Retina (tissue), 1 donor: Measurements from ENCODE around the gene PADI4.
"Not testable (repeated sequence)": the region's sequence is repeated elsewhere in the genome, so short reads cannot be mapped to it uniquely, and the experiment has no call there.

Experiments
- DNase-seq: peaks from one replicate; pipeline ENCODE4 v3.0.0-alpha.2; 2016

PADI4 gene

DNA sequence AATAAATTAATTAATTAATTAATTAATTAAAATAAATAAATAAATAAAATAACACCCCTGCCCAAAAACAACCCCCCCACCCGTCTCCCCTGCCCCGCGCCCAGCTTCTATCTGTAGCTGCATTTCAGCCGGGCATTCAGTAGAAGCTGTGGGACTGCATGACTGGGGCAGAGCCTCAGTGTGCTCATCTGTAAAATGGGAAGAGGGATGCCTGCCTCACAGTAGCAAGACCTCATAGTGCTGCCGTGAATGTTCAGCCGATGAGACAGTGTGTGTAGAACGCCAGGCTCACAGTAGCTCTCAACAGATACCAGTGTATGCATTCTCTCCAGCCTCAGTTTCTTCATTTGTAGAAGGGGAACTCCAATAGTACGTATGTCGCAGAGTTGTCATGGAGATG is 8.7 kb downstream of the PADI4 start:
- DNase-seq = no peak

- no peak for DNase-seq
These were observed 10.3 kb downstream of the PADI4 start for GRCh38 chr1:17318262-17318661.

- DNase-seq = no peak
These were observed 11.8 kb downstream of the PADI4 start for GRCh38 chr1:17319561-17320350.

- DNase-seq = not testable (repeated sequence)
These were observed 13.9 kb downstream of the PADI4 start for GRCh38 chr1:17321857-17322390.

GRCh38 chr1:17328855-17329254 is 20.9 kb downstream of the PADI4 start:
- DNase-seq = no peak

GRCh38 chr1:17329610-17330009 is 21.6 kb downstream of the PADI4 start:
- DNase-seq = no peak

DNA sequence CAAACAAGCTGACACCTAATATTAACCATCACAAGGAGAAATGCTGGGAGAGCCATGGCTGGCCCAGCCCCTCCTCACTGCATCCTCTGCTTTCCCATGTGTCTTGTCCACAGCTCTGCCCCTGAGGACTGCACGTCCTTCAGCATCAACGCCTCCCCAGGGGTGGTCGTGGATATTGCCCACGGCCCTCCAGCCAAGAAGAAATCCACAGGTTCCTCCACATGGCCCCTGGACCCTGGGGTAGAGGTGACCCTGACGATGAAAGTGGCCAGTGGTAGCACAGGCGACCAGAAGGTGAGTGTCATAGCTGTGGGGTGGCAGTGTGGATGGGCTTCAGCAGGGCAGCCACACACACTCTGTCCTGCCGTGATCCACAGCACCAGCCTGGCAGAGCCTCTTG is 22.9 kb downstream of the PADI4 start:
- no peak for DNase-seq

- no peak for DNase-seq
These were observed 25.1 kb downstream of the PADI4 start for GRCh38 chr1:17333081-17333480.

DNA sequence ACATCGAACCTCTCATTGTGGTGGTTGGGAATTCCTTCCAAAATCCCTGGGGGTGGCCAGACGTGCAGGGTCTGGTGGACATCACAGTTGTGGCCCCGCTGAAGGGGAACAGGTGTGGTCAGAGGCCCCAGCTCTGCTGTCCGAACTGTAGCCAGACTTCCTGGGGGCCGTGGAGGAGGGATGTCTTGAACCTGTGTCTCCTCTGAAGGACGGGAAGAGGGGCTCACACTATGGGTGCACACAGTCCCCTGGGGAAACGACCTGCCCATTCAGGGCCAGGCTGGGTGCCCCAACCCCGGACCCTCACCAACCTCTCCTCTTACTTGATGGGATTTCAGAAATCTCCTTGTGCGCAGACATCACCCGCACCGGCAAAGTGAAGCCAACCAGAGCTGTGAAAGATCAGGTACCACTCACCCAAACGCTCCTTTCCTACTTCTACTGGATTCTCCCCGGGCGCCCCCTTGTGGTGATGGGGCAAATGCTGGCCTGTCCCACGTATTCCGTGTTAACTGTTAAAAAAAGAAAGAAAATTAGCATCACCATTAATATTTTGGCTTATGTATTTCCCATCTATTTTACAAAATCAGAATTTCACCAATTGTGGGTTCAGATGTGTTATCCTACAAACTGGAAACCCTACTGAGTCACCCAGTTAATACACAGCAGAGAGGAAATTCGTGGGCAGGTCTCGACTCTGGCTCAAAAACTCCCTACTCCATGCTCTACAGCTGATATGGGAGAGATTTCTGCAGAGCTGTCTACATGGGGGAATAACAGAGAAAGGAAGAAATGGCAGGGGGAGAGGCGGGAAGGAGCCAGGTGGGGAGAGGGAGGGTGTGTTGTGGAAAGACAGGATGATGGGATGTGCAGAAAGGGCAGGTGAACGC is 28.1 kb downstream of the PADI4 start:
- peak; percentile 52 for DNase-seq

DNA sequence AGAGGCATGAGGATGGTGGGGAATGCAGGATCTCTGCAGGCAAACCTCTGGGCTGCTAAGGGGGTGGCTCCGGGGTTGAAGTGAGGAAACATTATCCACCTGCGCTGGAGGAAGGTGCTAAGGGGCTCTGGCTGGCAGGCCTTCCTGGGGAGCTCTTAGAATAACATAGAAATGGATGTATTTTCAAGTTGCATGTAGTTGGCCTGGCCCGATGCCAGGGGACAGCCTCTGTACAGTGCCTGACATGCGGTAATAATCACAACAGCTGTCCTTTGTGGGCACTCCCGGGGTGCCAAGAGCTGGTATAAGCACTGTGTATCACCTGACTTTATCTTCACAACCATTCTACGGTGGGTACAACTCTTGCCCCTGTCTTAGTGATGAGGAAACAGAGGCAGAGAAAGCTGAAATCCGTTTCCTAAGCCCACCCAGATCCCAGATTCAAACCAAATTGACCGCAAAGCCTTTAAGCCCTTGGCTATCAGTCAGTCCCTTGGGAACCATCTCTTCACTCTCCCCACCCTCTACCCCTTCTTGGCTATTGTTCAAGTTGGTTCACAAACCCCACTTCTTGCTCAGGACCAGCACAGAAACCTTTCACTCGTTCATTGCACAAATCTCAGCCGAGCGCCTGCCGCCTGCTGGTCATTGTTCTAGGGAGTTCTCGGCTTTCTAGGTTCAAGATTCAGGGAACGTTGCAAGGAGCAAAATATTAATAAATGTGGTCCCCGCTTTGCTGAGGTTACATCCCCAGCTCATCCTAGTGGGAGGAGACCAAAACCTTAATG is 30.9 kb downstream of the PADI4 start:
- DNase-seq = no peak

- DNase-seq = no peak
These were observed 31.5 kb downstream of the PADI4 start for GRCh38 chr1:17339521-17339920.

GRCh38 chr1:17340358-17340757 is 32.4 kb downstream of the PADI4 start:
- no peak for DNase-seq

DNA sequence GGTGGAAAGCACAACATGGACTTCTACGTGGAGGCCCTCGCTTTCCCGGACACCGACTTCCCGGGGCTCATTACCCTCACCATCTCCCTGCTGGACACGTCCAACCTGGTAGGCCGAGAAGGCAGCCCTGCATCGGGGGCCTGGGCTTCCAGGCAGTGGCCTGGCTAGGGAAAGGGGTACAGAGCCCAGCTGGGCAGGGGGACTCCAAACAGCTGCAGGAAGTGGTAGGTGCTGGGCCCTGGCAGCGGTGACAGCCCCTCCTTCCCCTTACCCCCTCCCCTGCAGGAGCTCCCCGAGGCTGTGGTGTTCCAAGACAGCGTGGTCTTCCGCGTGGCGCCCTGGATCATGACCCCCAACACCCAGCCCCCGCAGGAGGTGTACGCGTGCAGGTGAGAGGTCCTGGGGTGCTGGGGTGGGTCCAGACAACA is 34.0 kb downstream of the PADI4 start:
- no peak for DNase-seq

GRCh38 chr1:17345506-17345905 is 37.5 kb downstream of the PADI4 start:
- DNase-seq = not testable (repeated sequence)

- no peak for DNase-seq
These were observed 38.2 kb downstream of the PADI4 start for GRCh38 chr1:17346046-17346789.

DNA sequence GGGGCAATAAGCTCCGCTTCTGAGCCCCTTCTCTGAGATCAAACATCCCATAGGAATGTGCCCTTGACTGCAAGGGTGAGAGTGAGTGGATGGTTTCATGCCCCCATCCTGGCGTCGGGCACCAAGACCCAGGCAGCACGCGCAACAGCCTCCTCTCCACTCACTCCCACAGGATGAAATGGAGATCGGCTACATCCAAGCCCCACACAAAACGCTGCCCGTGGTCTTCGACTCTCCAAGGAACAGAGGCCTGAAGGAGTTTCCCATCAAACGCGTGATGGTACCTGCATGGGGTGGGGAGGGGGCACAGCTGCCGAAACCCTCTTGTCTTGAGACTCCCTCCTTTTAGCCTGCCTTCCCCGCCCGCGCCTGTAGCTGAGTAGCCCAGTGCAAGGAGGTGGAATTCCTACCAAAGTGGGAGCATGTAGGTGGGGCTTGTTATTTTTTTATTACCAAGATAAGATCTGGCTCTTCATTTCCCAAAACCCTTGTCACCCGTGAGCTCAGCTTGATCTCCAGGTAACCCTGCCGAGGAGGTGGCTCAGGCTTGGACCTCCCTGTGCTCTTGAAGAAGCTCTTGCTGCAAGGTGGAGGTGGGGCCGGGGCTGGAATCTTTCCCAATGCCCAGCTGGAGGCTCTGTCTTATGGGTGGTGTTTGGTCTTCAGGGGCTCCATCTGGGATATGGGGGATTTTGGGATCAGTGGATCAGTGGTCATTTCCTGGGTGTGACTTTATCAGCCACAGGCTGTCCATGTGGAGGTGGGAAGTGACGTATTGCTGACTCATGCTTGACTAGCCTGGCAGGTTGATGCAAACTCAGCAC is 40.0 kb downstream of the PADI4 start:
- no peak for DNase-seq

DNA sequence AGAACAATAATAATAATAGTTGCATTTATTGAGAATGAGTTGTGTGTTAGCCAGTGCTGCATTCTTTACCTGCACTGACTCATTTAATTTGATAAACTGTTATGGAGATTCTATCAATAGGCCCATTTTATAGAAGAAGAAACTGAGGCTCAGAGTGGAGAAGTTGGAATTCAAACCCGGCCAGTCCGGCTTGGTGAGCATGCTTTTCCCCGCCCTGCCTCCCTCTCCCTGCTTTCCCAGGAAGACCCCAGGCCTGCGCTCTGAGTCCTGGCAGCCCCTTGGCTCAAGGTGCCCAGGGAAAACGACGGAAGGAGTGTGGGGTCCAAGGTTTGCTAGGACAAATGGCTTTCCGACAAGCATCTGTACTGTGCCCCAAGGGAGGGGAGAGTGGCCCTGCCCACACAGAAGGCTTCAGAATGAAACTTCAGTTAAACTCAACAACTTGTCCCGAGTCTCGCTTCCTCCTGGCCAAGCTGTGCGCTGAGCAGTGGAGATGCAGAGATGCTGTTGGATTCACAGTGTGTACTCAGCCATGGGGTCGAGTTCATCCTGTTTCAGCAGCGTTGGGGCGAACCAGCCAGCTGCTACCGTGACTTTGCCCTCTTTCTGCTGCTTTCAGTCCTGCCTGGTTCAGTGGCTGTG is 40.7 kb downstream of the PADI4 start:
- no peak for DNase-seq

GRCh38 chr1:17350083-17350482 is 42.1 kb downstream of the PADI4 start:
- no peak for DNase-seq

GRCh38 chr1:17350928-17351446 is 43.0 kb downstream of the PADI4 start:
- no peak for DNase-seq

DNA sequence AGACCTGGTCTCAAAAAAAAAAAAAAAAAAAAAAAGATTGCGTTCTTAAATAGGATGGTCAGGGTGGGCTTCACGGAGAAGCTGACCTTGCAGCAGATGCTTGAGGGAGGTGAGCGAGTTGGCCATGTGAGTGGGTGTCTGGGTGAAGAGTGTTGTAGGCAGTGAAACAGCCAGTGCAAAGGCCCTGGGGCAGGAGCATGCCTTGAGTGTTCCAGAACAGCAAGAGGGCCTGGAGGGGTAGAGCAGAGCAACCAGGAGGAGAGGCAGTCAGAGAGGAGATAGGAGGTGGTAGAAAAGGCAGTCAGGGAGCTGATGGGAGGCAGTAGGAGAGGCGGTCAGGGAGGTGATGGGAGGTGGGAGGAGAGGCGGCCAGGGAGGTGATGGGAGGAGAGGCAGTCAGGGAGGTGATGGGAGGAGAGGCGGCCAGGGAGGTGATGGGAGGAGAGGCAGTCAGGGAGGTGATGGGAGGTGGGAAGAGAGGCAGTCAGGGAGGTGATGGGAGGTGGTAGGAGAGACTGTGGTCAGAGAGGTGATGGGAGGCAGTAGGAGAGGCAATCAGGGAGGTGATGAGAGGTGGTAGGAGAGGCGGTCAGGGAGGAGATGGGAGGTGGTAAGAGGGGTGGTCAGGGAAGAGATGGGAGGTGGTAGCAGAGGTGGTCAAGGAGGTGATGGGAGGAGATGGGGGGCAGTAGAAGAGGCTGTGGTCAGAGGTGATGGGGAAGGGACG is 43.8 kb downstream of the PADI4 start:
- no peak for DNase-seq
